ENCODE measurements around the gene DDIT3.
"Not testable (repeated sequence)": the region's sequence is repeated elsewhere in the genome, so short reads cannot be mapped to it uniquely, and the experiment has no call there.

The DDIT3 gene

GRCh38 chr12:57524814-57525614 lies 4.7 kb upstream of the DDIT3 start:
- no peak for DNase-seq

- no peak for DNase-seq
These were observed 3.6 kb upstream of the DDIT3 start for GRCh38 chr12:57523706-57524614.

GRCh38 chr12:57522887-57523705 lies 2.8 kb upstream of the DDIT3 start:
- peak; percentile 57 for DNase-seq

- DNase-seq: peak; percentile 95
These were observed 1.9 kb upstream of the DDIT3 start, which contains the start of gene MBD6 for GRCh38 chr12:57522011-57522886. Gene MBD6 (plus strand): TSS chr12:57522824. CDS start chr12:57524304, 1,480 bp downstream.

- peak; percentile 69 for DNase-seq
These were observed 1.3 kb upstream of the DDIT3 start for GRCh38 chr12:57521525-57522010.

- DNase-seq: no peak
These were observed 590 bp downstream of the DDIT3 start for GRCh38 chr12:57519796-57520052.

GRCh38 chr12:57518920-57519795 lies 1.2 kb downstream of the DDIT3 start:
- peak; percentile 40 for DNase-seq

GRCh38 chr12:57518176-57518919 lies 2.0 kb downstream of the DDIT3 start:
- DNase-seq: no peak

GRCh38 chr12:57517718-57518117 lies 2.6 kb downstream of the DDIT3 start:
- not testable (repeated sequence) for DNase-seq

GRCh38 chr12:57517187-57517586 lies 3.1 kb downstream of the DDIT3 start:
- DNase-seq: peak; percentile 47

GRCh38 chr12:57516617-57517153 lies 3.6 kb downstream of the DDIT3 start:
- no peak for DNase-seq

GRCh38 chr12:57515934-57516541 lies 4.3 kb downstream of the DDIT3 start:
- DNase-seq: no peak

- DNase-seq: no peak
These were observed 4.8 kb downstream of the DDIT3 start for GRCh38 chr12:57515408-57515933.

- DNase-seq: no peak
These were observed 5.5 kb downstream of the DDIT3 start for GRCh38 chr12:57514720-57515407.

GRCh38 chr12:57514246-57514645 lies 6.1 kb downstream of the DDIT3 start:
- DNase-seq: not testable (repeated sequence)

- not testable (repeated sequence) for DNase-seq
These were observed 6.6 kb downstream of the DDIT3 start for GRCh38 chr12:57513677-57514076.

- DNase-seq: no peak
These were observed 7.0 kb downstream of the DDIT3 start for GRCh38 chr12:57513266-57513665.

GRCh38 chr12:57512665-57513064 lies 7.6 kb downstream of the DDIT3 start:
- no peak for DNase-seq
